WERI-Rb-1 (cell line): ENCODE data around the gene ICAM4.

ENCODE experiments used
- DNase-seq: peaks from one replicate; pipeline ENCODE4 v3.0.0-alpha.2; 2020
- H3K27ac ChIP-seq: fragments of 250-450 bp; sonication (Bioruptor Pico); 2 replicates; pipeline ENCODE4 v1.5.1; 2020; ENCODE audit warnings: mild to moderate bottlenecking, moderate library complexity
- H3K27me3 ChIP-seq: fragments of 250-450 bp; sonication (Bioruptor Pico); 2 replicates; pipeline ENCODE4 v1.5.1; 2021; ENCODE audit warnings: mild to moderate bottlenecking, low read depth, moderate library complexity; ENCODE audit not compliant: insufficient read depth, severe bottlenecking
- H3K36me3 ChIP-seq: fragments of 250-450 bp; sonication (Bioruptor Pico); 2 replicates; pipeline ENCODE4 v1.5.1; 2020; ENCODE audit warnings: mild to moderate bottlenecking, moderate library complexity
- H3K4me3 ChIP-seq: 2 replicates; pipeline ENCODE4 v1.5.1; 2011; ENCODE audit warnings: low read depth, mild to moderate bottlenecking, control low read depth, low read length
- H3K9me3 ChIP-seq: fragments of 250-450 bp; sonication (Bioruptor Pico); 2 replicates; pipeline ENCODE4 v1.5.1; 2021; ENCODE audit warnings: mild to moderate bottlenecking, moderate library complexity; ENCODE audit not compliant: severe bottlenecking
- TF ChIP-seq, protein P1 (sequence below): IDR thresholded peaks from 2 replicates; pipeline ENCODE4 v1.5.1; 2011; ENCODE audit warnings: low read depth, mild to moderate bottlenecking, control low read depth, inconsistent platforms, low read length

Gene ICAM4

DNA sequence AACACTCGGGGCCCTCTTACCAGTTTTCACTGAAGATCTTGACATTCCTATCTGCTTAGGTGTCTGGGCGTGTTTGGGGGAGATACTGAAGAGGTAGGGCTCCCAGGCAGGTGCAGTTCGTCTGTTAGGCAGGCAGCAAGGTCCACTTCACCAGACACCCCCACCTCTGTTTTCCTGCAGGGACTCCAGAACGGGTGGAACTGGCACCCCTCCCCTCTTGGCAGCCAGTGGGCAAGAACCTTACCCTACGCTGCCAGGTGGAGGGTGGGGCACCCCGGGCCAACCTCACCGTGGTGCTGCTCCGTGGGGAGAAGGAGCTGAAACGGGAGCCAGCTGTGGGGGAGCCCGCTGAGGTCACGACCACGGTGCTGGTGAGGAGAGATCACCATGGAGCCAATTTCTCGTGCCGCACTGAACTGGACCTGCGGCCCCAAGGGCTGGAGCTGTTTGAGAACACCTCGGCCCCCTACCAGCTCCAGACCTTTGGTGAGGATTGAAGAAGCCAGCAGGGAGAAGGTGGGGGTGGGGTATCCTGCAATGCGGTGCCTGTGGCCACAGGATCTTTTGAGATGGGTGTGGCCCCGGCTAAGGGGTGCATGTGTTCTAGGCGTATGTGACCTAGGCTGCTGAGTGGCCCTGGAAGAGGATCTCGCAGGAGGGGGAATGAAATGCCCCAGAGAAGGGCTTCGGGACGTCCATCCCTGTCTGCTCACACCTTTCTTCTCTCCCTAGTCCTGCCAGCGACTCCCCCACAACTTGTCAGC lies 3.3 kb upstream of the ICAM4 start:
- no peaks in the 10 kb centered on the region for H3K36me3 ChIP-seq
- H3K27ac ChIP-seq: no peak overlapping the region
- no peak overlapping the region for H3K4me3 ChIP-seq
- TF ChIP-seq, protein P1, sequence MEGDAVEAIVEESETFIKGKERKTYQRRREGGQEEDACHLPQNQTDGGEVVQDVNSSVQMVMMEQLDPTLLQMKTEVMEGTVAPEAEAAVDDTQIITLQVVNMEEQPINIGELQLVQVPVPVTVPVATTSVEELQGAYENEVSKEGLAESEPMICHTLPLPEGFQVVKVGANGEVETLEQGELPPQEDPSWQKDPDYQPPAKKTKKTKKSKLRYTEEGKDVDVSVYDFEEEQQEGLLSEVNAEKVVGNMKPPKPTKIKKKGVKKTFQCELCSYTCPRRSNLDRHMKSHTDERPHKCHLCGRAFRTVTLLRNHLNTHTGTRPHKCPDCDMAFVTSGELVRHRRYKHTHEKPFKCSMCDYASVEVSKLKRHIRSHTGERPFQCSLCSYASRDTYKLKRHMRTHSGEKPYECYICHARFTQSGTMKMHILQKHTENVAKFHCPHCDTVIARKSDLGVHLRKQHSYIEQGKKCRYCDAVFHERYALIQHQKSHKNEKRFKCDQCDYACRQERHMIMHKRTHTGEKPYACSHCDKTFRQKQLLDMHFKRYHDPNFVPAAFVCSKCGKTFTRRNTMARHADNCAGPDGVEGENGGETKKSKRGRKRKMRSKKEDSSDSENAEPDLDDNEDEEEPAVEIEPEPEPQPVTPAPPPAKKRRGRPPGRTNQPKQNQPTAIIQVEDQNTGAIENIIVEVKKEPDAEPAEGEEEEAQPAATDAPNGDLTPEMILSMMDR: no peak
- H3K9me3 ChIP-seq: no peaks in the 10 kb centered on the region
- H3K27me3 ChIP-seq: no peaks in the 10 kb centered on the region
- DNase-seq: no peak

DNA sequence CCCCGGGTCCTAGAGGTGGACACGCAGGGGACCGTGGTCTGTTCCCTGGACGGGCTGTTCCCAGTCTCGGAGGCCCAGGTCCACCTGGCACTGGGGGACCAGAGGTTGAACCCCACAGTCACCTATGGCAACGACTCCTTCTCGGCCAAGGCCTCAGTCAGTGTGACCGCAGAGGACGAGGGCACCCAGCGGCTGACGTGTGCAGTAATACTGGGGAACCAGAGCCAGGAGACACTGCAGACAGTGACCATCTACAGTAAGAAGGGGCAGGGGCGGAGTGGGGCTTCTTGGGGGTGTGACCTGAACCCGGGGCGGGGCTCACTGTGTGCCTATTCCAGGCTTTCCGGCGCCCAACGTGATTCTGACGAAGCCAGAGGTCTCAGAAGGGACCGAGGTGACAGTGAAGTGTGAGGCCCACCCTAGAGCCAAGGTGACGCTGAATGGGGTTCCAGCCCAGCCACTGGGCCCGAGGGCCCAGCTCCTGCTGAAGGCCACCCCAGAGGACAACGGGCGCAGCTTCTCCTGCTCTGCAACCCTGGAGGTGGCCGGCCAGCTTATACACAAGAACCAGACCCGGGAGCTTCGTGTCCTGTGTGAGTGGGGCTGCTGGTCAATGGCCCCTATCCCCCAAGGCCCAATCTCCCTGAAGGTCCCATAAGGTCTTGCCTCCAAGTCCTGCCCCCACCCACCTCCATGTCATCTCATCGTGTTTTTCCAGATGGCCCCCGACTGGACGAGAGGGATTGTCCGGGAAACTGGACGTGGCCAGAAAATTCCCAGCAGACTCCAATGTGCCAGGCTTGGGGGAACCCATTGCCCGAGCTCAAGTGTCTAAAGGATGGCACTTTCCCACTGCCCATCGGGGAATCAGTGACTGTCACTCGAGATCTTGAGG lies 2.4 kb upstream of the ICAM4 start:
- no peak overlapping the region for H3K27ac ChIP-seq
- TF ChIP-seq, protein P1: no peak
- no peak overlapping the region for H3K4me3 ChIP-seq
- no peak for DNase-seq
- H3K9me3 ChIP-seq: no peaks in the 10 kb centered on the region
- H3K27me3 ChIP-seq: no peaks in the 10 kb centered on the region
- no peaks in the 10 kb centered on the region for H3K36me3 ChIP-seq

DNA sequence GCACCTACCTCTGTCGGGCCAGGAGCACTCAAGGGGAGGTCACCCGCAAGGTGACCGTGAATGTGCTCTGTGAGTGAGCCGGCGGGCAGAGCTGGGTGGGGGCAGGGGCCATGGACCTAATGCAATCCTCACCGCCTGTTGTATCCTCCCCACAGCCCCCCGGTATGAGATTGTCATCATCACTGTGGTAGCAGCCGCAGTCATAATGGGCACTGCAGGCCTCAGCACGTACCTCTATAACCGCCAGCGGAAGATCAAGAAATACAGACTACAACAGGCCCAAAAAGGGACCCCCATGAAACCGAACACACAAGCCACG lies 1.8 kb upstream of the ICAM4 start:
- Histone ChIP-seq H3K27me3 (no peaks in the 10 kb centered on the region), H3K36me3 (no peaks in the 10 kb centered on the region), H3K27ac (no peak overlapping the region), H3K9me3 (no peaks in the 10 kb centered on the region), H3K4me3 (no peak overlapping the region)
- TF ChIP-seq, protein P1: no peak
- DNase-seq: no peak

DNA sequence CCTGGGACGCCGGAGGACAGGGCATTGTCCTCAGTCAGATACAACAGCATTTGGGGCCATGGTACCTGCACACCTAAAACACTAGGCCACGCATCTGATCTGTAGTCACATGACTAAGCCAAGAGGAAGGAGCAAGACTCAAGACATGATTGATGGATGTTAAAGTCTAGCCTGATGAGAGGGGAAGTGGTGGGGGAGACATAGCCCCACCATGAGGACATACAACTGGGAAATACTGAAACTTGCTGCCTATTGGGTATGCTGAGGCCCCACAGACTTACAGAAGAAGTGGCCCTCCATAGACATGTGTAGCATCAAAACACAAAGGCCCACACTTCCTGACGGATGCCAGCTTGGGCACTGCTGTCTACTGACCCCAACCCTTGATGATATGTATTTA lies 1.4 kb upstream of the ICAM4 start:
- DNase-seq: no peak
- H3K27ac ChIP-seq: no peak overlapping the region
- H3K4me3 ChIP-seq: no peak overlapping the region
- no peaks in the 10 kb centered on the region for H3K9me3 ChIP-seq
- no peaks in the 10 kb centered on the region for H3K36me3 ChIP-seq
- TF ChIP-seq, protein P1: no peak
- peaks cover 1% of the 10 kb centered on the region for H3K27me3 ChIP-seq

DNA sequence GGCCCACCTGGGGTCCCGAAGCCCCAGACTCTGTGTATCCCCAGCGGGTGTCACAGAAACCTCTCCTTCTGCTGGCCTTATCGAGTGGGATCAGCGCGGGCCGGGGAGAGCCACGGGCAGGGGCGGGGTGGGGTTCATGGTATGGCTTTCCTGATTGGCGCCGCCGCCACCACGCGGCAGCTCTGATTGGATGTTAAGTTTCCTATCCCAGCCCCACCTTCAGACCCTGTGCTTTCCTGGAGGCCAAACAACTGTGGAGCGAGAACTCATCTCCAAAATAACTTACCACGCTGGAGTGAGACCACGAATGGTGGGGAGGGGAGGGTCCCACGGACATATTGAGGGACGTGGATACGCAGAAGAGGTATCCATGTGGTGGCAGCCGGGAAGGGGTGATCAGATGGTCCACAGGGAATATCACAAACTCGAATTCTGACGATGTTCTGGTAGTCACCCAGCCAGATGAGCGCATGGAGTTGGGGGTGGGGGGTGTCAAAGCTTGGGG lies 2.0 kb downstream of the ICAM4 start:
- Histone ChIP-seq H3K36me3 (peaks cover 3% of the 10 kb centered on the region; the same call in 1 of the 2 replicates), H3K9me3 (no peaks in the 10 kb centered on the region), H3K27me3 (peaks cover 9% of the 10 kb centered on the region), H3K27ac (no peak overlapping the region), H3K4me3 (peak overlapping the region; percentile 63)
- DNase-seq: peak; percentile 67
- TF ChIP-seq, protein P1: no peak
